GM19438 (cell line): ENCODE measurements around the gene HSF2BP.
"Not testable (repeated sequence)": the region's sequence is repeated elsewhere in the genome, so short reads cannot be mapped to it uniquely, and the experiment has no call there.

Experiments
- ATAC-seq: cut with Tn5 transposase; IDR thresholded peaks from one replicate; pipeline ENCODE4 v1.9.1; 2021; ENCODE audit warnings: low read depth; ENCODE audit not compliant: unreplicated experiment

The HSF2BP gene

DNA sequence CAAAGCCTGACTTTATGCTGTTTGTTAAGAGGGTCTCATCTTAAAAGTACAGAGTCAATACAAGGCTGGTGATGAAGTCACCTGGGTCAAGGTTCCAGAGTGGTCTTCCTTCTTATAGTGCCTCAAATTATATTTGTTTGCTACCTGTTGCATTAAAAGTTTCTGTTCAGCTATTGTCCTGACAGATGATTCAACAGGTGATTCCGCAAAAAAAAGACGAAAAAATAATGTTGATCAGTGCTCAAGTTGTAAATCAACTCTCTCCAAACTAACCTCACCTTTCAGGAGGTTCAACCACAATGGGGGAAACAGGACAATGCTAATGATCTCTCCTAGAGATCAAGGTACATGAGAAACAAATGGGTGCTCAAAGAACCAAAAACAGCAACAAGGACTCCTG is 35.7 kb downstream of the HSF2BP start:
- ATAC-seq: no peak

DNA sequence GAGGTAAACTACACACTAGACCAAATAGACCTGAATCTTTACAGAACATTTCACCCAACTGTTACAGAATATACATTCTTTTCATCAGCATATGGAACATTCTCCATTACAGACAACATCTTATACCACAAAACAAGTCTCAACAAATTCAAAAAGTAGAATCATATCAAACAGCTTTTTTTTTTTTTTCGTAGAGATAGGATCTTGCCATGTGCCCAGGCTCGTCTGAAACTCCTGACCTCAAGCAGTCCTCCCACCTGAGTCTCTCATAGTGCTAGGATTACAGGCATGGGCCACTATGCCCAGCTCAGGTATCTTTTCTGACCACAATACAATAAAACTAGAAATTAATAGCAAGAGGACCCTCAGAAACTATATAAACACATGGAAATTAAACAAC is 36.5 kb downstream of the HSF2BP start:
- ATAC-seq: no peak

- ATAC-seq: no peak
These were observed 39.4 kb downstream of the HSF2BP start for GRCh38 chr21:43619856-43620255.

DNA sequence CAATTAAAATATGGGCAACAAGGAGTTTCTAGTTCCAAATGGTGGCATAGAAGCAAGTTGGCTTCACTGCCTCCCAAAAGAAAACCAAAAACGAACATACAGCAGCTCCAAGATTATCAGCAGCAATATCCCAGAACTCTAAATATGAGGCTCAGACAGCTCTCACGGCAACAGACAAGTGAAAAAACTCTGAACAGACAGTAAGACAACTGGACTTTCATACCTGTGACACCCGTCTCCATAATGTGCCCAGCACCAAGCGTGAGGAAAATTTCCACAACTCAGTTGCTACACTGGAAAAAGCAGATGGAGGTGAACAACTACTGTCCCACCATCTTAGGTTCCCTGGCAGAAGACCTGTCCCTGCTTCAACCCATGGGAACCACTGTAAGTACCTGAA is 39.9 kb downstream of the HSF2BP start:
- ATAC-seq: no peak

GRCh38 chr21:43618940-43619339 is 40.3 kb downstream of the HSF2BP start:
- ATAC-seq: no peak

GRCh38 chr21:43616861-43617260 is 42.4 kb downstream of the HSF2BP start:
- not testable (repeated sequence) for ATAC-seq

GRCh38 chr21:43614839-43615238 is 44.4 kb downstream of the HSF2BP start:
- ATAC-seq: no peak

- no peak for ATAC-seq
These were observed 45.3 kb downstream of the HSF2BP start for GRCh38 chr21:43613755-43614638.

DNA sequence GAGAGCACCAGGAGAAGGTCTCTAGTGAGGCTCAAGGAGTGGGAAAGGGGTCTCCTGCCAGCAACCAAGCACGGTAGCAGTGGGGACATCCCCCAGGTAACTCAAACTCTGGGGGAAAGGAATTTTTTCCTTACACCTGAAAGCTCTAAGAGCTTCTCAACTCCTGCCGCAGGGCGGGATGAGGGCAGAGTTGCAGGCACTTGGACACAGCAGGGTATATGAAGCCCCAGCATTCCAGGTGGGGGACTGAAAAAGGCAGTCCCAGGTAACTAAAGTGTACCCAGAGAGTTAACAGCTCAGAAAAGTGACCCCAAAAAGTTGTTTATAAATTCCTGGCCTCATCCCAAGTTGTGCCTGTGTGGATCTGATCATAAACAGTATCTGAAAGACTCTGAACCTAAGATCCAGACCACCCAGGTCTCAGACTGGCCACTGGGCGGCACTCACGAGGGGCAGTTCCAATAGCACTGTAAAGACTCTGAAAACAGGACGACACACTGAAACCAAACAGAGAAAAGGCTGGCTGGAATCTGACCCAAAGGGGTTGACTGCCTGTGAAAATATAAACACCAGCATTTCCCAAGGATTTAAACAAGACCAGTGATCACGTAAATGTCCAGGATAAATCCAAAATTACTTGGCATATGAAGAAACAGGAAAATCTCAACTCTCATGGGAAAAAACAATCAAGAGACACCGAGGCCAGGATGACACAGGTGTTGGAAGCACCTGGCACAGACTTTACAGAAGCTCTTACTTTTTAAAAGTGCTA is 47.5 kb downstream of the HSF2BP start:
- ATAC-seq: no peak

- no peak for ATAC-seq
These were observed 49.6 kb downstream of the HSF2BP start for GRCh38 chr21:43609501-43610340.

GRCh38 chr21:43608664-43609063 is 50.6 kb downstream of the HSF2BP start:
- ATAC-seq: no peak

DNA sequence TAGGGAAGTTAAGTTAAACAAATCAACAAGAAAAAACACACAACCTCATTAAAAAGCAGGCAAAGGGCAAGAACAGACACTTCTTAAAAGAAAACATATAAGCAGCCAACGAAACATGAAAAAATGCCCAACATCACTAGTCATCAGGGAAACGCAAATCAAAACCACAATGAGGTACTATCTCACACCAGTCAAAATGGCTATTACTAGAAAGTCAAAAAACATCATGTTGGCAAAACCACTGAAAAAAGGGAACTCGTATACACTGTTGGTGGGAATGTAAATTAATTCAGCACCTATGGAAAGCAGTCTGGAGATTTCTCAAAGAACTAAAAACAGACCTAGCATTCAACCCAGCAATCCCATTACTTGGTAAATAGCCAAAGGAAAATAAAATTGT is 51.1 kb downstream of the HSF2BP start:
- ATAC-seq: no peak

GRCh38 chr21:43605320-43606215 is 53.7 kb downstream of the HSF2BP start:
- no peak for ATAC-seq

DNA sequence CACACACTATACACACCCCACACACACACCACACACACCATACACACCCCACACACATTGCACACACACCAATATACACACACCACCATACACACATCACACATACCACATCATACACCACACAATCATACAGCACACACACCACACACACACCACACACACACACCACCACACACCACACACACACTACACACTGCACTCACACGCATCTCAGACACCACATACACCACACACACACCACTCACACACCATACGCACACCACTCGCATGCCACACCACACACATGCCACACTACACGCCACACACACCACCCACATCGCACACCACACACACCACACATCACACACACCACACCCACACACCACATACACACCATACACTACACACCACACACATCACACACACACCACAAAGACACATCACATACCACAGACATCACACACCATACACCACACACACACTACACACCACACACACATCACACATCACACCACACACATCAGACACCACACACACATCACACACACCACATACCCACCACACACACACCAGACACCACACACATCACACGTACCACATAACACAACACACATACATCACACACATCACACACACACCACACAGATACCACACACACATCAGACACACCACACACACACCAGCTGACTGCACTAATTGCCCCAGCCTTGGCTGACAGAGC is 54.6 kb downstream of the HSF2BP start:
- no peak for ATAC-seq

DNA sequence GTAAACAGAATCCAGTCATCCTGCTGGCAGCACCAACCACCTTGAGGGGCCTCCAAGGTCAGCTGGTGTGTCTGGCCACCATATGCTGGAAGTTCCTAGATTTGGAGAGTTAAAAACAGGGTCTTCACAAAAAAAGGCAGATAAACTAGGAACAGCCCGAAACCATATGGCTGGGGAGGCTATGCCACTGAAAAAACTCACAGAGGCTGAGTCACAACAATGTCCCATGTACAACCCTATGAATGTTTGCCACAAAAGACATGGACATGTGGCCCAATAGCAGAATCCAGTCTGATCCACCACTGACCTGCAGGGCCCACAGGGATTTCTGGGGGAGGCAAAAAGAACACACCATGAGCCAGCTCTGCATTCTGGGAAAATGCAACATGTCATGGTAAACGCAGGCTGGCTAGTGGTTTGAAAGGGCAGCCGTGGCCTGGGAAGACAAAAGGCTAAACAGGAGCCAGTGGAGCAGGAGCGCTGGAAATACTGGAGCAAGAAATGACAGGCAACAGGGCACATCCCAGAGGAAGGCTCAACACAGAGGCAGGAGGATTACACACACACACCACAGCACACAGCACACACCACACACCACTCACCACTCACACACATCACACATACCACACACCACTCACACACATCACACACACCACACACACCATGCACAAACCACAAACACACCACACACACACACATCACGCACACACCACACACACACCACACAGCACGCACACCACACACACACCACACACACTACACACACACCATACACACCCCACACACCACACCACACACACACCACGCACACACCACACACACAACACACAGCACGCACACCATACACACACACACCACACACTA is 55.4 kb downstream of the HSF2BP start:
- ATAC-seq: no peak

- ATAC-seq: no peak
These were observed 56.1 kb downstream of the HSF2BP start for GRCh38 chr21:43603233-43603626.

- no peak for ATAC-seq
These were observed 56.7 kb downstream of the HSF2BP start for GRCh38 chr21:43602266-43603232.
